Measurements from ENCODE around the gene STUB1.

Gene STUB1

GRCh38 chr16:667113-667779 is 13.0 kb upstream of the STUB1 start:
- DNase-seq = no peak

- peak; percentile 89 for DNase-seq
Measured at GRCh38 chr16:667780-668518, 12.3 kb upstream of the STUB1 start, which contains the start of gene RHOT2. Gene RHOT2 (plus strand): TSS chr16:668132. CDS start chr16:668200, 68 bp downstream.

GRCh38 chr16:668519-669171 is 11.6 kb upstream of the STUB1 start:
- no peak for DNase-seq

- no peak for DNase-seq
Measured at GRCh38 chr16:669666-670065, 10.5 kb upstream of the STUB1 start.

- no peak for DNase-seq
Measured at GRCh38 chr16:670485-671352, 9.5 kb upstream of the STUB1 start.

GRCh38 chr16:671353-672131 is 8.7 kb upstream of the STUB1 start:
- DNase-seq = no peak

- no peak for DNase-seq
Measured at GRCh38 chr16:672371-672770, 7.8 kb upstream of the STUB1 start.

- DNase-seq = no peak
Measured at GRCh38 chr16:672851-673250, 7.4 kb upstream of the STUB1 start.

- no peak for DNase-seq
Measured at GRCh38 chr16:673399-673991, 6.7 kb upstream of the STUB1 start.

- no peak for DNase-seq
Measured at GRCh38 chr16:674214-674881, 5.9 kb upstream of the STUB1 start.

GRCh38 chr16:674968-675883 is 5.0 kb upstream of the STUB1 start, which contains the start of gene RHBDL1:
Gene RHBDL1 (plus strand): TSS chr16:675671. CDS start chr16:675791, 120 bp downstream.
- peak; percentile 34 for DNase-seq

- DNase-seq = no peak
Measured at GRCh38 chr16:675884-676564, 4.2 kb upstream of the STUB1 start.

GRCh38 chr16:676565-676902 is 3.7 kb upstream of the STUB1 start:
- no peak for DNase-seq

- DNase-seq = no peak
Measured at GRCh38 chr16:676913-677312, 3.3 kb upstream of the STUB1 start.

GRCh38 chr16:677316-678190 is 2.7 kb upstream of the STUB1 start:
- DNase-seq = no peak

- no peak for DNase-seq
Measured at GRCh38 chr16:678209-678857, 1.9 kb upstream of the STUB1 start.
